Pulmonary artery endothelial cell (primary cell): ENCODE measurements around the gene NFASC. TPM values are rescaled to one million over a fixed set of nuclear protein-coding genes. Genes with fewer than 3 reads are reported as not detected.

Source experiments
- DNase-seq: peaks from one replicate; pipeline ENCODE4 v3.0.0-alpha.2; 2011; ENCODE audit warnings: low read depth, low spot score
- total RNA-seq: library from RNA; depleted of rRNA; stranded (reverse); fragments of >200 nt; gene quantifications from 2 replicates; pipeline ENCODE4 v1.2.3, GENCODE V29; 2014

NFASC gene
- total RNA-seq, 1 donor from 2014 or later, result not detected

DNA sequence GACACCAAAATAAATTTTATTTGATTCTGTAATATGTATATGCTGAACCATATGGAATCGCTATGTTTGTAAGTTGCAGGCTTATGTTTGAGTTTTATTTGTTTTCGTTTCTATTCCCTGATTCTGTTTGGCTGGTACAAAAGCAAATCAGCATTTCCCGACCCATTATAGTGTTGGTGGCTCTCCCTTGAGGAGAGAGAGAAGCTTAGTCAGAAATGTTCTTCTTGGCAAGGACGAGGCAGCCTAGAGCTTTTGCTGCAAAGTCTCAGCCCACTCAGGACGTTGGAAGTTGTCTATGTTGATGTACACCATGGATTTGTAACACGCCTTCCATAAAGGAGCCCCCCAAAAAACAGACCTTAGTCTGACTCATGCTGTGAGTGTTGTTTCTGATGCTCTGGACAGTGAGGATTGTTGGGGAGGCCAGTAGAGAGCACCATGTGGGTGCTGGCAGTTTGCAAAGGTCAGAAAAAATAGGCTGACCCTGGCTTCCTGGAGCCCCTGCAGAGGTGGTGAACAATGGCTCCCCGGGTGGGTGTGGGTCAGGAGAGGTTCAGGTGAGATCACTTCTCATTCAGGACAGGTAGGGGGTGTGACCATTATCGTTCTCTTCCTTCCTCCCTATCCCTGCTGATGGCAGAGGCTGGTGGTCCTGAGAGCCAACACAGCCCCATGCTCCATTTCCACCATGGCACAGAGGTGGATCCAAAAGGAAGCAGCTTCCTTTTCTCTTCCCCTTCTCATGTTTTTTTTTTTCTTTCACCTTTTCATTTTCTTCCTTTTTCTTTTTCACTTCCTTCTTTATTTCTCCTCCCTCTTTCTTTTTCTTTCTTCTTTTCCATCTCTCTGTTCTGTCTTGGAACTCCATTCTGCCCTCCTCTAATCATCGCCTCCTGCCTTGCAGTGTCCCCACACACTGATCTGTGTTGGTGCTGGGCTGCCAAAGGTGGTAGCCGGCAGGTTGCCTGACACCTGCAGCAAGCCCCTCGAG is 88.0 kb downstream of the NFASC start:
- DNase-seq, result no peak

DNA sequence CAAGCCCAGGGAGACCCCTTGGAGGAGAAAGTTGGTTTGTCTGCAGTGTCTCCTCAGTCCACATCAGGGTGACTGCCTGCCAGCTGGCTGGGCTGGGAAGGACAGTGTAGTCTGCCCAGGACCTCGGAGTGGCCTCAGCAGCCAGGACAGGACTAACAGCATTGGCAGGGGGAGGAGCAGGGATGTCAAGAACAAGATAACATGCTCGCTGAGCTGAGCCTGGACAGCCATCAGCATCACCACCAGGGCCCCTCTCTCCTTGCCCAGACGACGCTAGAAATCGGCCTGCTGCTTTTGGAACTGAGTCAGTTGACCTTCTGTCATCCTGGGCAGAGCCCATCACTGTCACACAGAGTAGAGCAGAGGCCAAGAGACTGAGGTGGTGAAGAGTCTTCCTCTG is 88.7 kb downstream of the NFASC start:
- DNase-seq, result no peak

DNA sequence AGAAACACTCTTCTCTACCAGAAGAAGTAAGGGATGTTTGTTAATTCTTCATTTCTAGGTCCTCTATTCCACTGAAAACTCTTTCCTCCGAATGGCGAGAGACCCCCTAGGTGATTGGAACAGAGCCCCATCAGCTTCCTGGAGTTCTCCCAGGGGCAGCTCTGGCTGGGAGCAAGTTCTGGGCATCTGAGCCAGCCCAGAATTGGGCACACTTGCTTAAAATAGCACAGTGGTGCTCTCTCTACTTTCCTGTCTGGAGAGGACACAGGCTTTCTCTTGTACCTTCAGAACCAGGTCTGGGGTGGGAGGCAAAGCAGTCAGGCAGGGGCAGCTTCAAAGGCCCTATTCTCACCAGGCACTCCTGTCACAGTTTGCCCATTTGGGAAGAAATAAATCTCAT is 89.2 kb downstream of the NFASC start:
- DNase-seq, result no peak

DNA sequence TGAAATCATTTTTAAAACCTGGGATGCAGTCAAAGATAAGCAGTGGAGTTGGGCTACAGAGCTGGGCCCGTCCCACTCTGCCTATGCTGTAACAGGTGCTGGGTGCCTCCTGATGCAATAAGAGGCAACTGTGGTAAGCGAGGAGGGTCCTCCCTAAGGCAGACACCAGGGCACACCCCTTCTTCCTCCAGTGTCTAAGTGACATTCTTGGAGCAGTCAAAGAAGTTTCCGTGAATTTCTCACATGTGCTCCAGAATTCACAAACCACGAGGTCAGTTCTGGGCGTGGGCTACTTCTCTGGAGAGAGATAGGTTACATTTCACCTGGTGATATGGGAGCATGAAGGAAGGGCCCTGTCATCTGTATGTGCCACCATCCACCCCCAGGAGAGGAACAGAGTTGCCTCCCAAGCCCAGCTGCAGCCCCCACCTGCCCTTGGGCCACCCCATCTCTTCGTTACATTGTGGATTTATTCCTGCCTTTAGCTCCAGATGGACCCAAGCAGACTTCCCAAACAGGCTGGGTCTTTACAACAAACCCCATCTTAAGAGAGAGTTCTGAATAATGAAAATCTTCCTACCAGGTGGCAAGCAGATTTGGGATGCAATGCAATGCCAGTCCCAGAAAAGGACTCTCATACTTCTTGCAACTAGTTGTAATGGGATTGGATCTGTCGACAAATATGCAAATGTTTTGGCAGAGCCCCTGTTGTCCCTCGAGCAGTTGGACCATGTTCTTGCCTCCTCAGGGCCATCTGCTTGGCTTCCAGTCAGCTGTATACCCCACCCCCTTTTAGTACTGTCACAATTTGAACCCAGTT is 89.9 kb downstream of the NFASC start:
- no peak for DNase-seq

DNA sequence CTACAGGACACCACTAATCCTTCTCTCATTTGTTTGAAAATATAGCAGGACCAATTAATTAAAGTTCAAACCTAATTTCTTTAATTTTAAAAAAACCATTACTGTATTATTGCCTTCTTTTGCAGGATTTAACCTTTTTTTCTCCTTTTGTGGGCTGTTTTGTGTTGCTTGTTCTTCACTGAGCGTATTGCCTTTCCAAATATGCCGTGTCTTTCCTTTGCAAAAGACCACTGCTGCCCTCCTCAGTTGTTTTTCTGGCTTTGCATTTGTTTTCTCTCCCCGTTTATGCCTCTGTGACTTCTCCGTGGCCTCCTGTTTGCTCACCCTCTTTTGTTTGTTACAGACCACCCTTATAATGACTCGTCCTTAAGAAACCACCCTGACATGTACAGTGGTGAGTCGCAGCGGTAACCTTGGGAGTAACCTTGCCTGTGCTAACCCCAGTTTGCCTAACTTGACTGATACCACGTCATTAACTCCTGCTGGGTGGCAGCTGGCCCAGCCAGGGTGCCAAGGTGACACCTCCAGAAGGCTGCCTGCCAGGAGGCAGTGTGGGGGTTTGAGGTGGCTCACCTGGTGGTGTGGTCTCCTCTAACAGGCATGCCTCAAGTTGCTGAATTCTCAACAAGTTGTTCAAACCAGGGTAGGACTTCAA is 91.2 kb downstream of the NFASC start:
- no peak for DNase-seq

DNA sequence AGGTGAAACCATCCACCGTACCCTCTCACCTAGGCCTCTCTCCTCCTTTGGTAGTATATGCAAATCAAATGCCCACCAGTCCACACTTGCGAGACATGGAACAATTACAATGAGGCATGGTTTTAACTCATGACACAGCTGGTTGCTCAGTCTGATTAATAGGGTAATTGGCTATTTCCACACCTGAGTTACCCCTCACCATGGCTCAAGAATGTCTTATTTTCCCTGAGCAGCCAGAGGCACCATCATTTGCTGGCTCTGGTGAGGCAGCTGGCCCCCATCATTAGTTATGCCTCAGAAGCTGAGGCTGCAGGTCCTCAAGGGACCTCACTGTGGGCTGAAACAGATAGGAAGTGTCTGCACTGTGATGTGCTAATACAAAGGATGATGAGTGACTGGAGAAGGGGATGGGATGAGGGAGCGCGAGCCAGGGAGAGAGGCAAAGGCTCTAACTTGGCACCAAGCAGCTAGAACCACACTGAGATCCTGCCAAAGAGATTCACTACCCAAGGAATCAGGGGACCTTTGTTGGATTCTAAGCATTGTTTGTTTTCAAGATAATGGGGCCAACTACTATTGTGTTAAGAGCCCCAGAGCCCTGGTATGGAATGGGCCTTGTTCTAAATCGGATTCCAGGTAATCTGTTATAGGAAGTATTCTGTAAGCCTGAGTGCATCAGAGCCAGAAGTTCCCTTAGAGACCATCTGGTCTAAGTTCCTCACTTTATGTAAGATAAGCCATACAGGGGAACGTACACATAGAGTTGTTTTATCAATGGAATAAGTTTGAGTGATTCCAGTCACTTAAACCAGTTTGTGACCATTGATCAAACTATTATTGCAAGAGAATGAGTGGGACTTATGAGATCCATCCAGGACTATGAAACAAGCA is 92.3 kb downstream of the NFASC start:
- no peak for DNase-seq

DNA sequence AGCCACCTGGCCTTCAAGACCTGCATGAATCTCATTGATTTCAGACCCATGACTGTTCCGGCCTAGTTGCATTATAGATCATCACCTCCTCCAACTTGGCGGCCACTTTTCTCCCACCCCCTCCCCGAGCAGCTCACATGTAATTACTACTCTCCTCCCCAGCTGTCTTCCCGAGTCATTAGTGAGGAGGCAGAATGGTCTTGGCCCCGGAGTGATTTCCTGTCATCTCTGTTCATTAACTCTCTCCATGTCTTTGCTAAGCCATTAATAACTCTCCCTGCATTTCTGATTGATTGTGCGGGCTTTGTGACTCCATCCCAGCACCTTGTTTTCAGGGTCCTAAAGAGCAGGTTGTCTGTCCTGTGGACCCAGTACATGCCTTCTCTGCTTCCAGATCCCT is 96.8 kb downstream of the NFASC start:
- DNase-seq, result no peak

DNA sequence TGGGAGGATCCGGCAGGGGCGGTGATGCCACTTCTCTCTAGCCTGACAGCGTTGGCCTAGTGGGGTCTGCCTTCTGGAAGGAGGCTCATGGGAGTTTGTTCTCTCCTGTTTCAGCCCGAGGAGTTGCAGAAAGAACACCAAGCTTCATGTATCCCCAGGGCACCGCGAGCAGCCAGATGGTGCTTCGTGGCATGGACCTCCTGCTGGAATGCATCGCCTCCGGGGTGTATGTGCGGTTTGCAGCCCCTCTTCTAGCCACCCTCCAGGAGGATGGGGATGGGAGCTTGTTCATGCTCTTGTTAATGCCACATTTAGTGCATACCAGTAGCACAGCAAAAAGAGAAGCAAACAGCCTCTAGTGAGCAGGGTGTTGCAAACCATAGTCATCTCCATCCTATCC is 97.5 kb downstream of the NFASC start:
- no peak for DNase-seq

DNA sequence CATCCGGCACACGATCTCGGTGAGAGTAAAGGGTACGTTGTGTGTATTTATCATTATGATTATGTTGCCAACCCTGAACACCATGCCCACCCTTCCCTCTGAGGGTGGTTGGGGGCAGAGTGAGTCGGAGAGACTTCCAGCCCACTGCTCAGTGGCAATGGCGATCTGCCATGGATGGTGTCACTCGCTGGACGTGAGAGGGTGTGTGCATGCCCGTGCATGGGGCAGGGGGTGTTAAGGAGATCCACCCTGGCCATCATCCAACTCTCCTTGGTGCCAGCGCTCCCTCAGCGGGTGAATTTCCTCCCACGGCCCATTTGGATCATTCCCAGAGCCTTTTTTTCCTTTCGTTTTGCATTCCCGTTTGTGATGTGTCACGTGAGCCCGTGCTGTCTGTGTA is 98.3 kb downstream of the NFASC start:
- no peak for DNase-seq

DNA sequence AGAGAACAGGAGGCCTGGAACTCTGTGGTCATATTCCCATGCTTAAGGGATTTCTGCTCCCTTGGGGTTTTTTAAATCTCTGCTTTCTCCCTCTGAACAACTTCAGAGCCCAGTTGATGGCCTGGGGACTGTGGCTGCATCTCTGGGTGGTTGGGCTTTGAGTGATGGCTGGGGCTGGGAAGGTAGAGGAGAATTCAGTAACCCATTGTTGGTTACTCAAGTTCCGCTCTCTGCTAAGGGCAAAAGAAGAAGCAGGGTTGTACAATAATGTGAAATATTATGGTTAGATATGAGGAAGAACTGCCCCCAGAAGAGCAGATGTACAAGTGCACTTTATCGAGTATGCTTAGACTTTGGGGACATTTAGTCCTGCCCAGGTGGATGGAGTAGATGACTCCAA is 100.3 kb downstream of the NFASC start:
- DNase-seq, result no peak

DNA sequence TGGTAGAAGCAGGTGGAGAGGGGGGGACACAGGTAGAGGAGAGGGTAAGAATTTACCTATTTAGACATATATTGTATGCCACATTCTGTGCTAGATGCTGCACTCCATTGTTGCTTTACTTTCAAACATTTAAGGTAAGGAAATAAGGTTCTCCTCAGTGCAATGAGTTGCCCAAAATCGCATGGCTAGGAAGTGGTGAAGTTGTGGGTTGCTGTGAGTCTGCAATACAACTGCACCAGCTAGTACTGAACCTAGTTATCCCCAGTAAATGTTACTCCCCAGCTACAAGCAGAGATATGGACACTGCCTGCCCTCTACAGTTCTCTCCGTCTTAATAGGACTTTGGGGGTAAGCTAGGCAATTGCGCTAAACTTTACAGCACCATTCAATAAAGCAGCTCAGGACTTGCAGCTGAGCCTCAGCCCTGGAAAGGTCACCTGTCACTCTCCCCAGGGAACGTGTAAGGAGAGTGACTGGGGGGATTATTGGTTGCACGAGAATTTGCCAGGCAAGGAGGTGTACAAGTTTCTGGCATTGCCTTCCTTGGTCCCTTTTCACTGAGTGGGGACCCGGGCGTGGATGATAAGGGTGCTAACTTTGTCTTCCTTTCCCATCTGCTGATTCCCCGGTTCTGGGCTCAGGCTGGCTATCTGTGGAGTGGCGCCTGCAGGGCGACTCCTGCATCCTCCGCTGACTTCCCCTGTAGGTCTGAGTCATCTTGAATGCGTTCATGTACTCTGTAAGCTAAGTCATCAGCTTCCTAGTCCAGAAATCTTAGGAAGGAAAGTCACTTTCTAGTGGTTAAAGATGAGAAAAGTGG is 101.1 kb downstream of the NFASC start:
- peak; percentile 56 for DNase-seq

DNA sequence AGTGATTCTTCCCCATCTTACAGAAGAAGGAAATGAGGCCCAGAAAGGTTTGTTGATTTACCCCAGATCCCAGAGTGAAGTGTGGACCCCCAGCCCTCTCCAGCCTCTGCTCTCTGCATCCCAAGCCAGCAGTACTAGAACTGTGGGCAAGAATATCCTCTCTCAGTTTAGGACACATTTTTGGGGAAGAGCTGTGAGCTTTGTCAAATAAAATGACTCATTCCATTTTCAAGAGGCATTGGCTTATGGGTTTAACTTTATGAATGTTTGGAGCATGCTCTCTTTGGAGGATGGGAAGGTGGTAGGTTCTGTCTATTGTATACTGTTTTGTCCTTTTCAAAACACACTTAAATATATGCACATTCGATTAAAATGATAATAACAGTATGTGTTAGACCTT is 101.8 kb downstream of the NFASC start:
- DNase-seq, result no peak

DNA sequence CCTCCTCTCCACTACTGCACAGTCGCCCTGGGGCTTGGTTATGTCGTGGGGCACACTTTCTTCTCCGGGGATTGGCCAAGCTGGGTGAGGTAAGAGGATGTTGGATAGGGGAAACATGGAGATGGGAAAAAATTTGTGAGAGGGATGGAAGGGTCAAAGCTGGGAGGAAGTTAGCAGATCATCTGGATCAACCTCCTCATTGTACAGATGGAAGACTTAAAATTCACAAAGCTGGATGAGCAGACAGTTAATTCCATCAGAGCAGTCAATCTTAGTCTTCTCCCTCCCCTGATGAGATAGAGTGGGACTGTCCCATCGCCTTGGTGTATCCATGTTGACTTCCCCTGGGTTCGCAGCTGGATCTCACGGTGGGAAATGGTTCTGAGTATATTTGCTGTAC is 102.8 kb downstream of the NFASC start:
- DNase-seq, result no peak

DNA sequence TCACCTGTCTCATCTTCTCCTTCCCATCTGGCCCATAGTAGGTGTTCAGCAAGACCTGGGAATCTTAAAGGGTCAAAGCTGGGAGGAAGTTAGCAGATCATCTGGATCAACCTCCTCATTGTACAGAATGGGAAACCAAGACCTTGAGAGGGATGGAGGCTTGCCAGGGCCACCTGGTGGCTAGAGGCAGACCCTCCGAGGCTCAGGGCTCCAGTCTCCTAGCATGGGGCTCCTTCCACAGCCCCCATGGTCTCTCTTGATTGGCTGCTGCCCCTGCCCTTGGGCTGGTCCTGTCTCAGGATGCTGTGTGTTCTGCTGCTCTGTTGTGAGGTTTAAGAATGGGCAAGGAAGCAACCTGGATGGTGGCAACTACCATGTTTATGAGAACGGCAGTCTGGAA is 103.7 kb downstream of the NFASC start:
- no peak for DNase-seq

DNA sequence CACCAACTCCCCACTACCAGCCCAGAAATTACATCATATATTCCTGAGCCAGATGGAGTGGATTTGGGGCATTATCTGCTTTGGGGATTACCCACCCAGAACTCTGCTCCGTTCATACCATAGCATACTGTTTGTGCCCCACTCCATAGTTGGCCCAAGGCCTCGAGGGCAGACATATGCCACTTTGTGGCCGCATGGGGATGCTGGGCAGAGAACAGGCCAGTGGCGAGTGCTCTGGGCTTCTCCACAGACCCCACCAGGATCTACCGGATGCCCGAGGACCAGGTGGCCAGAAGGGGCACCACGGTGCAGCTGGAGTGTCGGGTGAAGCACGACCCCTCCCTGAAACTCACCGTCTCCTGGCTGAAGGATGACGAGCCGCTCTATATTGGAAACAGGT is 104.4 kb downstream of the NFASC start:
- no peak for DNase-seq

DNA sequence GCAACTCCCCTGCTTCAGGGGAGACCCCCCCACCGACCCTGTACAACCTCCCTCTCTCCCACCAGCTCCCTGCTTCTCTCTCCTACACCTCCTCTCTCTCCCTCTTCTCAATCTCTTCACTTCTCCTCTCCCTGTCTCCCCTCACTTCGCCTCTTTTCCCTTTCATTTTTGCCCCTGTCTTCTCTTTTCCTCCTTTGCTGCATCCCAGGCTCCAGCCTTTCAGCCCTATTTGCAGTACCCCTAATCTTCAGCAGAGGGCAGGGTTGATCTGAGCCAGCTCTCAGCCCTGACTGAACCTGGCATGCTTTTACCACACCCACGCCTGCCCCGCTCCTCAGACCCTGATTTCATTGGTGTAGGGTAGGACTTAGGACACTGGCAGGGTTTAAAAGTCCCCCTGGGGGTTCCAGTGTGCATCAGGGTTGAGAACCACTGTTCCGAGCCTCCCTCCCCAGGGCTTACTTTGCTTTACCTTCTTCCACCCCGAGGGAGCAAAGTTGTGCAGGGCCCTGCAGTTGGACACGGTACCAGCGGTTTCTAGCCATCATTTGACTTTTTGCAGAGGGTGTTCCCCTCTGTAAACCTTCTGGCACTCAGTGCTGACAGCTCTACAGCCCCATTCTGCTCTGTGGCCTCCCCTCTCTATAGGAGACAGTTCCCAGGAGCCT is 105.0 kb downstream of the NFASC start:
- no peak for DNase-seq

DNA sequence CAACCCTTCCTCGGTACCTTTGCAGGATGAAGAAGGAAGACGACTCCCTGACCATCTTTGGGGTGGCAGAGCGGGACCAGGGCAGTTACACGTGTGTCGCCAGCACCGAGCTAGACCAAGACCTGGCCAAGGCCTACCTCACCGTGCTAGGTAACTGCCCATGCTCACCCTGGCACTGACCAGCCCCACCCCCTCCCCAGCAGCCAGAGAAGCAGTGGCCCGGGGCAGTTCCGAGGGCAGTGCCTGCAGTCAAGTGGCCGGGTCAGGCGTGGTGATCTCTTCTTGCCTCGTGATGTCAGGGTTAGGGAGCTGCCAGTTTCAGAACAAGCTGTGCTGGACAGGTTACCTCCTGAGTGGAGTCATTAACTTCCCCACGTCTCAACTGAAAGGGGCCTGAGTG is 106.0 kb downstream of the NFASC start:
- no peak for DNase-seq

DNA sequence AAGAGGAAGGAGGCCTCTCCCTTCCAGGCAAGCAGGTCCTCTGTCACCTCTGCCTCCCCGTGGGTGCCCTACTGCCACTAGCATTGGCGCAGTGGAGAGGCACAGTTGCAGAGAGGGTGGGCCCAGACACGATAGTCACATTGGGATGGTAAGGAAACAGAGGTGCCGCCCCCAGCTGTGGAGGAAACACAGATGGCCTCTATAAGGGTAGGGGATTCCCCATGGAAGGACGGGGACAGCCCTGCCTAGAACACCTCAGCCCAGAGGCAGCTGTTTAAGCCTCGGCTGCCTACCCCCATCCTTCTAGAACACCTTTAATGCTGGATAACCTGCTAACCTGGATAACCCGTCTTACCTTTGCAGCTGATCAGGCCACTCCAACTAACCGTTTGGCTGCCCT is 106.7 kb downstream of the NFASC start:
- DNase-seq, result no peak

DNA sequence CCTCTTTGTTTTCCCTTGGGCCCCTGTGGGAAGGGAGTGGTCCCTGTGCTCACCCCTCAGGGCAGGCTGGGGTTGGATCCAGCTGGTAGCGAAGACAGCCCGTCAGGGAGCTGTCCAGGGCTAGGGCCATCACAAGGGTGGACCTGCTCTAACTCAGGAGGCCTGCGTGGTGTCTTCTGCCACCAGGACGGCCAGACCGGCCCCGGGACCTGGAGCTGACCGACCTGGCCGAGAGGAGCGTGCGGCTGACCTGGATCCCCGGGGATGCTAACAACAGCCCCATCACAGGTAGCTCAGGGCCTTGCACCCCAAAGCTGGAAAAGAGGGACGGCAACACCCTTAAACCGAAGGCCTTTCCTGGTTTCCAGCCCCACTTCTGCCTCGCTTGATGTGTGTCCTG is 108.1 kb downstream of the NFASC start:
- DNase-seq, result no peak

DNA sequence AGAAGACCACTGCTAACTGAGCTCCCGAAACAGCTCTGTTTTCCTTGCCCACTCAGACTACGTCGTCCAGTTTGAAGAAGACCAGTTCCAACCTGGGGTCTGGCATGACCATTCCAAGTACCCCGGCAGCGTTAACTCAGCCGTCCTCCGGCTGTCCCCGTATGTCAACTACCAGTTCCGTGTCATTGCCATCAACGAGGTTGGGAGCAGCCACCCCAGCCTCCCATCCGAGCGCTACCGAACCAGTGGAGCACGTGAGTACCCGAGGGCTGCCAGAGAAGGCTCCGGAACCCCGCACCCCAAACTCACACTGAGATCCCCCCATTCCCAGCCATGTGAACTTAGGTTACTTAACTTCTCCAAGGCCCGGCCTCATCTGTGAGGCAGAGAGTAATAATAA is 108.6 kb downstream of the NFASC start:
- DNase-seq, result no peak
